Measurements from ENCODE around the gene PRDX6. TPM values are rescaled to one million over a fixed set of nuclear protein-coding genes. Genes with fewer than 3 reads are reported as not detected.

Gene PRDX6
- total and polyA plus RNA-seq, 10 of the 15 experiments (the other 5 are each of a cell fraction or from before 2014, with no cell fraction given): 70.7 to 230 (median 138) TPM

DNA sequence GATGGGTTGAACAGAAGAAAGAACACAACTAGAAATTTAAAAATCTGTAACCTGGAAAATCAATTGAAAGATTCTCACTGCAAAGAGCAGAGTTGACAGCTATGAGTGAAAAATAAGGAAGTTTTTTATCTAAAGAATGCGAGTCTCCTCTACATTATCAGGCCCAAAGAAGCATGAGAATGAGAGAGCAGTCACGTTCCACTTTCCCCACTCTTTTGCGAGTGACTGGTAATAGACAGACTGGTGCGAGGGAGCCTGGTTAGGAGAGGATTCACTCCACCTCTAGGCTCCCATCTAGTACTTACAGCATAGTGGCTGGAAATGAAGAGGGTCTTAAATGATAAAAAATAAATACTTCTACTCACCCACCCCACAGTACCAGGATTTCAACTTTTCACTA, 52.0 kb downstream of the PRDX6 start:
- FAIRE-seq (no peak), ATAC-seq (no peak), DNase-seq (ENCODE audit: low read depth, low spot score) (no peak)
- 74% methylated on average over 4 of the region's 4 CpGs for WGBS (ENCODE audit: insufficient coverage, insufficient replicate concordance, low lambda C conversion rate, missing lambda C conversion rate)
- no TSS peak for BruUV-seq (replicated peaks)
- TF ChIP-seq RFX5 (IDR thresholded peaks at IDR 0.05; ENCODE audit: low read depth, low read length): no peak
- TF ChIP-seq ZBED1 (IDR thresholded peaks at IDR 0.05; ENCODE audit: borderline replicate concordance): no peak
- TF ChIP-seq ATF3 (IDR thresholded peaks at IDR 0.05; ENCODE audit: borderline replicate concordance, extremely low read depth, low read depth, low read length): no peak
- no peak for TF ChIP-seq RELB (IDR thresholded peaks at IDR 0.05; ENCODE audit: low read depth)
- TF ChIP-seq STAT1 (conservative IDR thresholded peaks at IDR 0.05): no peak
- no peak for TF ChIP-seq BCL3 (IDR thresholded peaks at IDR 0.05; ENCODE audit: borderline replicate concordance, insufficient read depth, low read depth, low read length, poor library complexity, severe bottlenecking)
- no peak for TF ChIP-seq ZNF384 (IDR thresholded peaks at IDR 0.05; ENCODE audit: borderline replicate concordance, low read depth, low read length)
- TF ChIP-seq BHLHE40 (IDR thresholded peaks at IDR 0.05; ENCODE audit: borderline replicate concordance in 1 of 2, low read depth in 2 of 2, low read length in 1 of 2): no peak
- no peak for TF ChIP-seq NR2F1 (conservative IDR thresholded peaks at IDR 0.05)
- no peak for TF ChIP-seq BCL11A (IDR thresholded peaks at IDR 0.05; ENCODE audit: low read depth, low read length)
- TF ChIP-seq NR2C1 (IDR thresholded peaks at IDR 0.05): no peak
- TF ChIP-seq EED (IDR thresholded peaks at IDR 0.05; ENCODE audit: low read depth): no peak
- no peak for TF ChIP-seq RELA (IDR thresholded peaks at IDR 0.05; ENCODE audit: borderline replicate concordance, partially characterized antibody)
- TF ChIP-seq PML (IDR thresholded peaks at IDR 0.05; ENCODE audit: low read length): no peak
- TF ChIP-seq POLR2A (IDR thresholded peaks at IDR 0.05; ENCODE audit: low read depth, low read length): no peak
- Histone ChIP-seq H3K9me3 (replicated peaks; ENCODE audit: control insufficient read depth, insufficient read depth, low read length) (no peaks in the 10 kb centered on the region), H3K4me2 (ENCODE audit: control insufficient read depth, insufficient read depth) (no peak overlapping the region), H3K9ac (ENCODE audit: control insufficient read depth, insufficient read depth, low read length) (no peak overlapping the region), H2AFZ (ENCODE audit: control insufficient read depth, low read depth, low read length) (no peak overlapping the region), H3K79me2 (ENCODE audit: control insufficient read depth, insufficient read depth, low read length) (no peaks in the 10 kb centered on the region), H3K4me1 (ENCODE audit: control insufficient read depth, insufficient read depth, low read length) (no peaks in the 10 kb centered on the region), H4K20me1 (ENCODE audit: control insufficient read depth, insufficient read depth) (no peaks in the 10 kb centered on the region), H3K27ac (ENCODE audit: control insufficient read depth, insufficient read depth) (no peak overlapping the region), H3K4me3 (no peak overlapping the region), H3K27me3 (replicated peaks in 1 of 2; ENCODE audit: control insufficient read depth in 2 of 2, insufficient read depth in 2 of 2, low read length in 1 of 2) (no peaks in the 10 kb centered on the region), H3K36me3 (ENCODE audit: control insufficient read depth in 2 of 2, insufficient read depth in 2 of 2, low read length in 1 of 2) (no peaks in the 10 kb centered on the region)
- in situ Hi-C loops (cut with MboI) (no loop called here), intact Hi-C loops (cut with micrococcal nuclease; ENCODE audit: unreplicated experiment) (no loop called here)
- RAD21 ChIA-PET (ENCODE audit: unreplicated experiment): no interaction called here
- POLR2A ChIA-PET: no interaction called here
- CTCF ChIA-PET: no interaction called here
- SMC1A ChIA-PET (ENCODE audit: uncharacterized antibody, unreplicated experiment): interaction anchor here (1.2 kb wide), 1 partner anchor 8 kb away, joined by 3 read pairs; no protein-coding TSS in a partner anchor
